SH-SY5Y (cell line): Measurements from ENCODE around the gene CALML5.

ENCODE experiments used
- GATA2 ChIP-seq: IDR thresholded peaks from 2 replicates; pipeline ENCODE4 v1.6.1; 2011; ENCODE audit warnings: mild to moderate bottlenecking, low read depth, low read length
- GATA3 ChIP-seq: IDR thresholded peaks from 2 replicates; pipeline ENCODE4 v1.6.1; 2011; ENCODE audit warnings: low read depth, mild to moderate bottlenecking, low read length, moderate library complexity

GRCh38 chr10:5486853-5487235 lies 12.5 kb downstream of the CALML5 start:
- TF ChIP-seq GATA2 (no peak), GATA3 (no peak)
